Measurements from ENCODE around the gene NCKAP5.

DNA sequence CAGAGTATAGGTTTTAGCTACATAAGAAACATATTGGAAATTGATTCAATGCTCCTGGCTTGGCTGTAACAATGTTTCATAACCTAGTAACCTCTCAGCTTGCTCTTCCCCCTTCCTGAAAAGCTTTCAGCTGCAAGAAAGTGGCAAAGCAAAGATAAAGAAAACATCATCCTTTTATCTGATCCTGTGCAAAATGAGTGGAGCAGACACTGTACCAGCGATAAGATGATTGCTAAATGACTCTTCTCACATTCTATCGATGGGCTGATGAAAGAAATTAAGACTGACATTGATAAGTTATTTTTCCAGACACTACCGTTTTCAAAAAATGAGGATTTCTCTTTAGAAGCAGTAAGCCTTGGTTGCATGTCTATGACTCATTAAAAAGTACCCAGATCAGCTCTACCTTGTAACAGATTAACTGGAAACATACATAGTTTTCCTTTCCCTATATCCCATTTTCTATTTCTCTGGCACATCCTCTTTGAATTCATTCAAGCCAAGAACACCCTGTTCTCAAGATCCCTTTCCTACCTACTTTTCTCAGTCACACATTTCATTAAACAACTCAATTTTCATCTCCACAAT, 811.2 kb downstream of the NCKAP5 start:
- TF ChIP-seq, protein P1, sequence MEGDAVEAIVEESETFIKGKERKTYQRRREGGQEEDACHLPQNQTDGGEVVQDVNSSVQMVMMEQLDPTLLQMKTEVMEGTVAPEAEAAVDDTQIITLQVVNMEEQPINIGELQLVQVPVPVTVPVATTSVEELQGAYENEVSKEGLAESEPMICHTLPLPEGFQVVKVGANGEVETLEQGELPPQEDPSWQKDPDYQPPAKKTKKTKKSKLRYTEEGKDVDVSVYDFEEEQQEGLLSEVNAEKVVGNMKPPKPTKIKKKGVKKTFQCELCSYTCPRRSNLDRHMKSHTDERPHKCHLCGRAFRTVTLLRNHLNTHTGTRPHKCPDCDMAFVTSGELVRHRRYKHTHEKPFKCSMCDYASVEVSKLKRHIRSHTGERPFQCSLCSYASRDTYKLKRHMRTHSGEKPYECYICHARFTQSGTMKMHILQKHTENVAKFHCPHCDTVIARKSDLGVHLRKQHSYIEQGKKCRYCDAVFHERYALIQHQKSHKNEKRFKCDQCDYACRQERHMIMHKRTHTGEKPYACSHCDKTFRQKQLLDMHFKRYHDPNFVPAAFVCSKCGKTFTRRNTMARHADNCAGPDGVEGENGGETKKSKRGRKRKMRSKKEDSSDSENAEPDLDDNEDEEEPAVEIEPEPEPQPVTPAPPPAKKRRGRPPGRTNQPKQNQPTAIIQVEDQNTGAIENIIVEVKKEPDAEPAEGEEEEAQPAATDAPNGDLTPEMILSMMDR (IDR thresholded peaks at IDR 0.05), result no peak
- no peak for TF ChIP-seq POLR2A (IDR thresholded peaks at IDR 0.05)
